ENCODE data around the gene CERK. TPM values are rescaled to one million over a fixed set of nuclear protein-coding genes. Genes with fewer than 3 reads are reported as not detected.

Gene CERK
- total and polyA plus RNA-seq, 2 of the 13 experiments (the other 11 are each of a cell fraction or from before 2014, with no cell fraction given): 40.3 to 41.9 TPM

DNA sequence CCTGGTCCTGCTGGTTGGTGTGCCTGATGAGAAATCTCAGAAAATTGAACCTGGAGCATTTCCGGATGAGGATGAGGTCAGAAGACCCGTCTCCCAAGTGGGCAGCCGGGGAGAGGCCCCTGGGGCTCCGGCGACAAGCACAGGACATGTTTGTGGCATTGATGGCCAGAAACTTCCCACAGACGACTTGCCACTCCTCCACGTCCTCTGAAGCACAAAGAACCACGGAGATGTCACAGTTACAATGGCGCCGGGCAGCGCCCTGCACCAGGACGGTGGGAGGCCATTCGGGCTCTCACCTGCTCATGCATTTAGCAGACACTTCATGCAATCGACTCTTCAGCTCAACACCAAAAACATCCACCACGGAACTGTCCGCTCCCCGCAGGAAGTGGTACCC is 46.5 kb downstream of the CERK start:
- 97% methylated on average over 11 of the region's 17 CpGs for WGBS (ENCODE audit: low lambda C conversion rate)
- intact Hi-C loops (cut with micrococcal nuclease; ENCODE audit: unreplicated experiment) (no loop called here), in situ Hi-C loops (cut with HindIII; ENCODE audit: extremely low pct_ligation_motif_present, low pct_unique_long_range_greater_than_20kb) (no loop called here)
- FAIRE-seq (no peak), DNase-seq (ENCODE audit: low spot score) (no peak), ATAC-seq (no peak)
- no peak overlapping the region for H3K4me3 ChIP-seq (replicated peaks in 1 of 3; ENCODE audit: insufficient read depth in 1 of 3, low read depth in 2 of 3, low read length in 3 of 3)
- no peak overlapping the region for H3K27ac ChIP-seq (ENCODE audit: extremely low read length, insufficient read depth, low read length)
- H4K20me1 ChIP-seq (ENCODE audit: insufficient read depth, low read length): 0 out of 2 replicates have a peak, but pooled peaks cover 2% of the 10 kb centered on the region
- no peaks in the 10 kb centered on the region for H3K27me3 ChIP-seq (ENCODE audit: control insufficient read depth in 1 of 2, insufficient read depth in 2 of 2, low read length in 2 of 2)
- peaks cover 23 to 75% of the 10 kb centered on the region in 2 experiments; a peak in 4 of 5 replicates for H3K36me3 ChIP-seq (replicated peaks in 1 of 2; ENCODE audit: control insufficient read depth in 1 of 2, insufficient read depth in 2 of 2, low read length in 2 of 2)
- ChIA-PET POLR2A (interaction anchor here (0.6 kb wide), 1 partner anchor 15 kb away, joined by 3 read pairs; no protein-coding TSS in a partner anchor), CTCF (ENCODE audit: low intra/inter-chr PET ratio, low total read pairs) (no interaction called here)
- TF ChIP-seq POLR2G (IDR thresholded peaks at IDR 0.05; ENCODE audit: low read depth, low read length): no peak
- TF ChIP-seq SRSF1 (optimal IDR thresholded peaks at IDR 0.05; ENCODE audit: low read depth, low read length): no peak
- no peak for TF ChIP-seq ZNF891 (CRISPR knock-in tag; IDR thresholded peaks at IDR 0.05)
- TF ChIP-seq MEIS1 (CRISPR knock-in tag; IDR thresholded peaks at IDR 0.05; ENCODE audit: borderline replicate concordance): no peak
- no peak for TF ChIP-seq NFYC (CRISPR knock-in tag; IDR thresholded peaks at IDR 0.05)
- no peak for TF ChIP-seq MXD4 (CRISPR knock-in tag; IDR thresholded peaks at IDR 0.05)
- TF ChIP-seq HOXD1 (CRISPR knock-in tag; IDR thresholded peaks at IDR 0.05): no peak
- H3K4me2 ChIP-seq (ENCODE audit: low read depth, low read length): no peak overlapping the region
- H3K9ac ChIP-seq (ENCODE audit: insufficient read depth, low read depth, low read length): no peak overlapping the region
- no peaks in the 10 kb centered on the region for H3K4me1 ChIP-seq (ENCODE audit: insufficient read depth, low read length)
- no peak overlapping the region for H2AFZ ChIP-seq (ENCODE audit: low read length)
- no peaks in the 10 kb centered on the region for H3K9me3 ChIP-seq (ENCODE audit: low read length)
- BruUV-seq (replicated peaks): no TSS peak
- no peaks in the 10 kb centered on the region for H3K79me2 ChIP-seq (ENCODE audit: insufficient read depth, low read length)

DNA sequence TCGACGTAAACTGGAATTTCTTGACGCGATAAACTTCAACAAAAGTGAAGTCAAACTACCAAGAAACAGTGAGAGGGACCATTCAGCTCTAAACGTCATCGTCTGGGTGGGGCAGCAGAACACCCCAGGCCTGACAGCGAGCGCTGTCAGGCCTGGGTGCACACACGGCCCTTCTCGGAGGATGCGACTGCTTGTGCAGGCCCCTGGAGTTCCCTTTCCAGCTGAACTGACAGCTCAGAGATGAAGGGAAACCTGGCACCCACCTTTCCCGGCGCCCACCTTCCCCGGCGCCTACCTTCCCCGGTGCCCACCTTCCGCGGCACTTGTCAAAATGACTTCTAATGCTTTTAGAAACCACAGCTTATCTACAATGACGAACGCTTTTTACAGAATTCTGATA is 47.9 kb downstream of the CERK start:
- in situ Hi-C loops (cut with HindIII; ENCODE audit: extremely low pct_ligation_motif_present, low pct_unique_long_range_greater_than_20kb) (no loop called here), intact Hi-C loops (cut with micrococcal nuclease; ENCODE audit: unreplicated experiment) (no loop called here)
- Histone ChIP-seq H3K9me3 (ENCODE audit: low read length) (no peaks in the 10 kb centered on the region), H3K9ac (ENCODE audit: insufficient read depth, low read depth, low read length) (no peak overlapping the region), H3K4me2 (ENCODE audit: low read depth, low read length) (no peak overlapping the region), H3K27ac (ENCODE audit: extremely low read length, insufficient read depth, low read length) (no peak overlapping the region), H3K79me2 (ENCODE audit: insufficient read depth, low read length) (no peaks in the 10 kb centered on the region), H3K4me3 (replicated peaks in 1 of 3; ENCODE audit: insufficient read depth in 1 of 3, low read depth in 2 of 3, low read length in 3 of 3) (no peak overlapping the region), H3K4me1 (ENCODE audit: insufficient read depth, low read length) (no peaks in the 10 kb centered on the region), H3K27me3 (ENCODE audit: control insufficient read depth in 1 of 2, insufficient read depth in 2 of 2, low read length in 2 of 2) (no peaks in the 10 kb centered on the region), H3K36me3 (replicated peaks in 1 of 2; ENCODE audit: control insufficient read depth in 1 of 2, insufficient read depth in 2 of 2, low read length in 2 of 2) (peaks cover 15 to 70% of the 10 kb centered on the region in 2 experiments; a peak in 4 of 5 replicates), H2AFZ (ENCODE audit: low read length) (no peak overlapping the region), H4K20me1 (ENCODE audit: insufficient read depth, low read length) (0 out of 2 replicates have a peak, but pooled peaks cover 3% of the 10 kb centered on the region)
- FAIRE-seq: no peak
- BruUV-seq (replicated peaks): no TSS peak
- no peak for ATAC-seq
- ChIA-PET POLR2A (no interaction called here), CTCF (ENCODE audit: low intra/inter-chr PET ratio, low total read pairs) (no interaction called here)
- no peak for DNase-seq (ENCODE audit: low spot score)
- 98% methylated on average over 20 of the region's 20 CpGs for WGBS (ENCODE audit: low lambda C conversion rate)
- TF ChIP-seq ZNF768 (CRISPR knock-in tag; IDR thresholded peaks at IDR 0.05) (no peak), HNRNPLL (IDR thresholded peaks at IDR 0.05; ENCODE audit: low read depth, low read length, poor library complexity, severe bottlenecking) (no peak), ZNF672 (CRISPR knock-in tag; IDR thresholded peaks at IDR 0.05) (no peak)
- TF ChIP-seq, protein P1, sequence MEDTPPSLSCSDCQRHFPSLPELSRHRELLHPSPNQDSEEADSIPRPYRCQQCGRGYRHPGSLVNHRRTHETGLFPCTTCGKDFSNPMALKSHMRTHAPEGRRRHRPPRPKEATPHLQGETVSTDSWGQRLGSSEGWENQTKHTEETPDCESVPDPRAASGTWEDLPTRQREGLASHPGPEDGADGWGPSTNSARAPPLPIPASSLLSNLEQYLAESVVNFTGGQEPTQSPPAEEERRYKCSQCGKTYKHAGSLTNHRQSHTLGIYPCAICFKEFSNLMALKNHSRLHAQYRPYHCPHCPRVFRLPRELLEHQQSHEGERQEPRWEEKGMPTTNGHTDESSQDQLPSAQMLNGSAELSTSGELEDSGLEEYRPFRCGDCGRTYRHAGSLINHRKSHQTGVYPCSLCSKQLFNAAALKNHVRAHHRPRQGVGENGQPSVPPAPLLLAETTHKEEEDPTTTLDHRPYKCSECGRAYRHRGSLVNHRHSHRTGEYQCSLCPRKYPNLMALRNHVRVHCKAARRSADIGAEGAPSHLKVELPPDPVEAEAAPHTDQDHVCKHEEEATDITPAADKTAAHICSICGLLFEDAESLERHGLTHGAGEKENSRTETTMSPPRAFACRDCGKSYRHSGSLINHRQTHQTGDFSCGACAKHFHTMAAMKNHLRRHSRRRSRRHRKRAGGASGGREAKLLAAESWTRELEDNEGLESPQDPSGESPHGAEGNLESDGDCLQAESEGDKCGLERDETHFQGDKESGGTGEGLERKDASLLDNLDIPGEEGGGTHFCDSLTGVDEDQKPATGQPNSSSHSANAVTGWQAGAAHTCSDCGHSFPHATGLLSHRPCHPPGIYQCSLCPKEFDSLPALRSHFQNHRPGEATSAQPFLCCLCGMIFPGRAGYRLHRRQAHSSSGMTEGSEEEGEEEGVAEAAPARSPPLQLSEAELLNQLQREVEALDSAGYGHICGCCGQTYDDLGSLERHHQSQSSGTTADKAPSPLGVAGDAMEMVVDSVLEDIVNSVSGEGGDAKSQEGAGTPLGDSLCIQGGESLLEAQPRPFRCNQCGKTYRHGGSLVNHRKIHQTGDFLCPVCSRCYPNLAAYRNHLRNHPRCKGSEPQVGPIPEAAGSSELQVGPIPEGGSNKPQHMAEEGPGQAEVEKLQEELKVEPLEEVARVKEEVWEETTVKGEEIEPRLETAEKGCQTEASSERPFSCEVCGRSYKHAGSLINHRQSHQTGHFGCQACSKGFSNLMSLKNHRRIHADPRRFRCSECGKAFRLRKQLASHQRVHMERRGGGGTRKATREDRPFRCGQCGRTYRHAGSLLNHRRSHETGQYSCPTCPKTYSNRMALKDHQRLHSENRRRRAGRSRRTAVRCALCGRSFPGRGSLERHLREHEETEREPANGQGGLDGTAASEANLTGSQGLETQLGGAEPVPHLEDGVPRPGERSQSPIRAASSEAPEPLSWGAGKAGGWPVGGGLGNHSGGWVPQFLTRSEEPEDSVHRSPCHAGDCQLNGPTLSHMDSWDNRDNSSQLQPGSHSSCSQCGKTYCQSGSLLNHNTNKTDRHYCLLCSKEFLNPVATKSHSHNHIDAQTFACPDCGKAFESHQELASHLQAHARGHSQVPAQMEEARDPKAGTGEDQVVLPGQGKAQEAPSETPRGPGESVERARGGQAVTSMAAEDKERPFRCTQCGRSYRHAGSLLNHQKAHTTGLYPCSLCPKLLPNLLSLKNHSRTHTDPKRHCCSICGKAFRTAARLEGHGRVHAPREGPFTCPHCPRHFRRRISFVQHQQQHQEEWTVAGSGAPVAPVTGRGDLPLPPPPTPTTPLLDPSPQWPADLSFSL (CRISPR knock-in tag; IDR thresholded peaks at IDR 0.05): no peak

Measured in HepG2 (cell line).